Mesenchymal stem cell (in vitro differentiated cells and primary cell): ENCODE results near the gene KCNAB2.

Source experiments
- DNase-seq: peaks from one replicate; pipeline ENCODE4 v3.0.0-alpha.2; 2013
- H2AFZ ChIP-seq: one replicate; pipeline ENCODE4 v1.6.1; 2013; ENCODE audit warnings: low read depth, mild to moderate bottlenecking, control low read depth, inconsistent platforms, low read length, moderate library complexity
- H2AK5ac ChIP-seq: 2 replicates; pipeline ENCODE4 v1.6.1; 2013; ENCODE audit warnings: low read length, moderate library complexity, mild to moderate bottlenecking, inconsistent platforms; ENCODE audit not compliant: severe bottlenecking
- H2BK120ac ChIP-seq: one replicate; pipeline ENCODE4 v1.6.1; 2013; ENCODE audit warnings: low read depth, mild to moderate bottlenecking, inconsistent platforms, low read length, moderate library complexity
- H2BK12ac ChIP-seq, 2 experiments: one replicate each; pipeline ENCODE4 v1.6.1; 2013; ENCODE audit warnings: inconsistent platforms in 2 of 2, low read length in 2 of 2, mild to moderate bottlenecking in 2 of 2, moderate library complexity in 2 of 2, control low read depth in 1 of 2
- H2BK15ac ChIP-seq: one replicate; pipeline ENCODE4 v1.6.1; 2013; ENCODE audit warnings: mild to moderate bottlenecking, low read depth, inconsistent platforms; ENCODE audit not compliant: poor library complexity, severe bottlenecking
- H2BK5ac ChIP-seq: 2 replicates; pipeline ENCODE4 v1.6.1; 2013; ENCODE audit warnings: low read depth, mild to moderate bottlenecking, low read length, control low read depth, inconsistent platforms; ENCODE audit not compliant: poor library complexity, severe bottlenecking
- H3K14ac ChIP-seq, 2 experiments: one replicate each; pipeline ENCODE4 v1.6.1; 2013; ENCODE audit warnings: inconsistent platforms in 2 of 2, low read length in 2 of 2, control low read depth in 1 of 2, mild to moderate bottlenecking in 1 of 2, moderate library complexity in 1 of 2
- H3K18ac ChIP-seq, 2 experiments: one replicate each; pipeline ENCODE4 v1.6.1; 2013; ENCODE audit warnings: inconsistent platforms in 2 of 2, low read length in 2 of 2, control low read depth in 1 of 2, low read depth in 1 of 2, mild to moderate bottlenecking in 1 of 2
- H3K23ac ChIP-seq, 2 experiments: one replicate each; pipeline ENCODE4 v1.6.1; 2013; ENCODE audit warnings: inconsistent platforms in 2 of 2, low read length in 2 of 2, mild to moderate bottlenecking in 2 of 2, moderate library complexity in 2 of 2, control low read depth in 1 of 2
- H3K27ac ChIP-seq: 2 replicates; pipeline ENCODE4 v1.5.1; 2013; ENCODE audit warnings: mild to moderate bottlenecking, moderate library complexity, low read length, control low read depth, inconsistent platforms; ENCODE audit not compliant: poor library complexity, severe bottlenecking
- H3K27me3 ChIP-seq, 2 experiments: 2 replicates each; pipeline versions ENCODE4 v1.6.1 to v1.7.0; 2013; ENCODE audit warnings: low read length in 2 of 2, mild to moderate bottlenecking in 2 of 2, moderate library complexity in 2 of 2, control low read depth in 1 of 2, inconsistent platforms in 1 of 2; ENCODE audit not compliant: control insufficient read depth in 1 of 2, insufficient read depth in 1 of 2
- H3K36me3 ChIP-seq, 2 experiments: 2 replicates each; pipeline versions ENCODE4 v1.6.1 to v1.7.0; 2013; ENCODE audit warnings: low read length in 2 of 2, control low read depth in 1 of 2, inconsistent platforms in 1 of 2, low read depth in 1 of 2, mild to moderate bottlenecking in 1 of 2; ENCODE audit not compliant: insufficient read depth in 2 of 2, control insufficient read depth in 1 of 2
- H3K4ac ChIP-seq, 2 experiments: one replicate each; pipeline ENCODE4 v1.6.1; 2013; ENCODE audit warnings: inconsistent platforms in 2 of 2, low read length in 2 of 2, mild to moderate bottlenecking in 2 of 2, moderate library complexity in 2 of 2, control low read depth in 1 of 2, low read depth in 1 of 2
- H3K4me1 ChIP-seq: 2 replicates; pipeline ENCODE4 v1.6.1; 2013; ENCODE audit warnings: low read depth, low read length, control low read depth; ENCODE audit not compliant: control insufficient read depth, insufficient read depth
- H3K4me2 ChIP-seq: 2 replicates; pipeline ENCODE4 v1.6.1; 2013; ENCODE audit warnings: low read length, mild to moderate bottlenecking, inconsistent platforms; ENCODE audit not compliant: poor library complexity, severe bottlenecking
- H3K4me3 ChIP-seq, 2 experiments: 2 replicates each; pipeline versions ENCODE4 v1.5.1 to v1.7.0; 2013; ENCODE audit warnings: low read length in 2 of 2, mild to moderate bottlenecking in 2 of 2, control low read depth in 1 of 2, low read depth in 1 of 2; ENCODE audit not compliant: insufficient read depth in 1 of 2
- H3K79me1 ChIP-seq: replicated peaks from 2 replicates; pipeline ENCODE4 v1.6.1; 2013; ENCODE audit warnings: mild to moderate bottlenecking, control low read depth, low read length, inconsistent platforms; ENCODE audit not compliant: poor library complexity, severe bottlenecking
- H3K9ac ChIP-seq: 2 replicates; pipeline ENCODE4 v1.7.0; 2013; ENCODE audit warnings: mild to moderate bottlenecking, low read length, moderate library complexity
- H3K9me3 ChIP-seq: 2 replicates; pipeline ENCODE4 v1.7.0; 2013; ENCODE audit warnings: mild to moderate bottlenecking, low read length; ENCODE audit not compliant: control insufficient read depth
- H4K8ac ChIP-seq: one replicate; pipeline ENCODE4 v1.6.1; 2013; ENCODE audit warnings: inconsistent platforms, mild to moderate bottlenecking, low read length, moderate library complexity
- H4K91ac ChIP-seq: one replicate; pipeline ENCODE4 v1.6.1; 2013; ENCODE audit warnings: mild to moderate bottlenecking, low read length, inconsistent platforms
- WGBS: methylation state at CpG from one replicate; pipeline ENCODE4 v1.1.7; 2013; ENCODE audit warnings: mixed read lengths; 5-methylcytosine and 5-hydroxymethylcytosine counted together

KCNAB2 gene

DNA sequence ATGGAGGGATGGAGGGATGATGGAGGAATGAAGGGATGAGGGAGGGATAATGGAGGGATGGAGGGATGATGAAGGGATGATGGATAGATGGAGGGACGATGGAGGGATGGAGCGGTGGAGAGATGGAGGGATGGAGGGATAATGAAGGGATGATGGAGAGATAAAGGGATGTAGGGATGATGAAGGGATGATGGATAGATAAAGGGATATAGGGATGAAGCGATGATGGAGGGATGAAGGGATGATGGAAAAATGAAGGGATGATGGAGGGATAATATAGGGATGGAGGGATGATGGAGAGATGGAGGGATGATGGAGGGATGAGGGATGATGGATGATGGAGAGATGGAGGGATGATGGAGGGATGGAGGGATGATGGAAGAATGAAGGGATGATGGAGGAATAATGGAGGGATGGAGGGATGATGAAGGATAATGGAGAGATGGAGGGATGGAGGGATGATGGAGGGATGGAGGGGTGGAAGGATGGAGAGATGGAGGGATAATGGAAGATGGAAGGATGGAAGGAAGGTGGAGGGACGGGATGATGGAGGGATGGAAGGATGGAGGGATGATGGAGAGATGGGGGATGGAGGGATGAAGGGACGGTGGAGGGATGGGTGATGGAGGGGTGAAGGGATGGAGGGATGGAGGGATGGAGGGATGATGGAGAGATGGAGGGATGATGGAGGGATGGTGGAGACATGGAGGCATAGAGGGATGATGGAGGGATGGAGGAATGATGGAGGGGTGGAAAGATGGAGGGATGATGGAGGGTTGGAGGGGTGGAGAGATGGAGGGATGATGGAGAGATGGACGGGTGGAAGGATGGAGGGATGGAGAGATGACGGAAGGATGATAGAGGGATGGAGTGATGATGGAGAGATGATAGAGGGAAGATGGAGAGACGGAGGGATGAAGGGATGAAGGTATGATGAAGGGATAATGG is 62.0 kb downstream of the KCNAB2 start:
- H2BK15ac ChIP-seq = no peak overlapping the region
- no peak overlapping the region for H3K4ac ChIP-seq
- H4K8ac ChIP-seq = no peak overlapping the region
- no peaks in the 10 kb centered on the region for H3K9me3 ChIP-seq
- no peak overlapping the region for H2AK5ac ChIP-seq
- no peaks in the 10 kb centered on the region for H3K79me1 ChIP-seq
- H4K91ac ChIP-seq = no peak overlapping the region
- no peak overlapping the region for H3K23ac ChIP-seq
- H3K4me3 ChIP-seq = no peak overlapping the region
- peaks cover 5% of the 10 kb centered on the region for H3K4me1 ChIP-seq
- no peak overlapping the region for H3K27ac ChIP-seq
- no peak overlapping the region for H3K4me2 ChIP-seq
- DNase-seq = no peak
- H3K18ac ChIP-seq = no peak overlapping the region
- H3K36me3 ChIP-seq = no peaks in the 10 kb centered on the region
- no peak overlapping the region for H2BK5ac ChIP-seq
- H3K9ac ChIP-seq = no peak overlapping the region
- no peak overlapping the region for H2BK12ac ChIP-seq
- H3K27me3 ChIP-seq = peaks cover 0 to 68% of the 10 kb centered on the region in 2 experiments
- H3K14ac ChIP-seq = no peak overlapping the region
- 79% methylated on average over 8 of the region's 8 CpGs for WGBS
- H2AFZ ChIP-seq = no peak overlapping the region
- H2BK120ac ChIP-seq = no peak overlapping the region

- H2BK15ac ChIP-seq = no peak overlapping the region
- no peak overlapping the region for H2AFZ ChIP-seq
- H2AK5ac ChIP-seq = no peak overlapping the region
- DNase-seq = no peak
- peaks cover 5% of the 10 kb centered on the region for H3K4me1 ChIP-seq
- no peaks in the 10 kb centered on the region for H3K9me3 ChIP-seq
- no peak overlapping the region for H3K4me3 ChIP-seq
- WGBS = 56% methylated on average over 2 of the region's 2 CpGs
- H3K14ac ChIP-seq = no peak overlapping the region
- H2BK12ac ChIP-seq = no peak overlapping the region
- no peak overlapping the region for H3K18ac ChIP-seq
- no peak overlapping the region for H3K4ac ChIP-seq
- H4K8ac ChIP-seq = no peak overlapping the region
- no peak overlapping the region for H2BK5ac ChIP-seq
- no peak overlapping the region for H3K27ac ChIP-seq
- no peak overlapping the region for H2BK120ac ChIP-seq
- no peak overlapping the region for H3K4me2 ChIP-seq
- no peaks in the 10 kb centered on the region for H3K36me3 ChIP-seq
- H3K79me1 ChIP-seq = no peaks in the 10 kb centered on the region
- H3K27me3 ChIP-seq = peaks cover 0 to 66% of the 10 kb centered on the region in 2 experiments
- H4K91ac ChIP-seq = no peak overlapping the region
- no peak overlapping the region for H3K23ac ChIP-seq
- H3K9ac ChIP-seq = no peak overlapping the region
Observed at GRCh38 chr1:6108476-6108875, 62.8 kb downstream of the KCNAB2 start.

GRCh38 chr1:6108937-6109614 is 63.4 kb downstream of the KCNAB2 start:
- Histone ChIP-seq H3K4ac (no peak overlapping the region), H2BK15ac (no peak overlapping the region), H2BK12ac (no peak overlapping the region), H3K79me1 (no peaks in the 10 kb centered on the region), H2AFZ (no peak overlapping the region), H3K9ac (no peak overlapping the region), H3K36me3 (no peaks in the 10 kb centered on the region), H3K14ac (no peak overlapping the region), H3K4me2 (no peak overlapping the region), H2BK5ac (no peak overlapping the region), H2BK120ac (no peak overlapping the region), H4K91ac (no peak overlapping the region), H3K4me1 (peaks cover 5% of the 10 kb centered on the region), H2AK5ac (no peak overlapping the region), H3K23ac (no peak overlapping the region), H4K8ac (no peak overlapping the region), H3K27me3 (peaks cover 0 to 61% of the 10 kb centered on the region in 2 experiments), H3K18ac (no peak overlapping the region), H3K27ac (no peak overlapping the region), H3K4me3 (no peak overlapping the region), H3K9me3 (no peaks in the 10 kb centered on the region)
- DNase-seq = no peak
- 54% methylated on average over 15 of the region's 15 CpGs for WGBS

- no peak overlapping the region for H3K4me3 ChIP-seq
- no peak overlapping the region for H2BK12ac ChIP-seq
- WGBS = 71% methylated on average over 24 of the region's 24 CpGs
- H3K4me1 ChIP-seq = peaks cover 5% of the 10 kb centered on the region
- no peak overlapping the region for H2BK5ac ChIP-seq
- H3K79me1 ChIP-seq = no peaks in the 10 kb centered on the region
- H2BK15ac ChIP-seq = no peak overlapping the region
- no peak overlapping the region for H3K4ac ChIP-seq
- H4K91ac ChIP-seq = no peak overlapping the region
- no peak overlapping the region for H3K9ac ChIP-seq
- H4K8ac ChIP-seq = no peak overlapping the region
- peaks cover 0 to 58% of the 10 kb centered on the region in 2 experiments for H3K27me3 ChIP-seq
- no peaks in the 10 kb centered on the region for H3K36me3 ChIP-seq
- no peaks in the 10 kb centered on the region for H3K9me3 ChIP-seq
- H3K4me2 ChIP-seq = no peak overlapping the region
- H3K27ac ChIP-seq = no peak overlapping the region
- H2AFZ ChIP-seq = no peak overlapping the region
- no peak overlapping the region for H3K18ac ChIP-seq
- no peak overlapping the region for H3K14ac ChIP-seq
- DNase-seq = no peak
- H3K23ac ChIP-seq = no peak overlapping the region
- no peak overlapping the region for H2BK120ac ChIP-seq
- no peak overlapping the region for H2AK5ac ChIP-seq
Observed at GRCh38 chr1:6109688-6110087, 64.0 kb downstream of the KCNAB2 start.
